Lower leg skin (tissue), 4 donors: Measurements from ENCODE around the gene SUMO2. TPM values are rescaled to one million over a fixed set of nuclear protein-coding genes. Genes with fewer than 3 reads are reported as not detected.
"Not testable (repeated sequence)": the region's sequence is repeated elsewhere in the genome, so short reads cannot be mapped to it uniquely, and the experiment has no call there.

Experiments
- DNase-seq, 2 donors: peaks; one replicate each; pipeline ENCODE4 v3.0.0-alpha.2; 2019; ENCODE audit warnings: low spot score in 2 of 2
- H3K4me3 ChIP-seq: fragments of 200-600 bp; sonication (generic); 2 replicates; pipeline ENCODE4 v1.5.1; 2017; ENCODE audit warnings: mild to moderate bottlenecking, low read depth; ENCODE audit not compliant: poor library complexity, severe bottlenecking
- POLR2A ChIP-seq, 2 donors: fragments of 450-650 bp; IDR thresholded peaks; one replicate each; pipeline ENCODE4 v1.6.1; 2016 to 2017; ENCODE audit warnings: antibody characterized with exemption in 2 of 2, mild to moderate bottlenecking in 1 of 2, moderate library complexity in 1 of 2
- WGBS, 2 donors: methylation state at CpG; one replicate each; pipeline ENCODE4 v1.1.5; 2018; 5-methylcytosine and 5-hydroxymethylcytosine counted together
- intact Hi-C: fragments of 100-400 bp; cut with DNase I; formaldehyde crosslinking; loops from one replicate; pipeline ENCODE4 v1.15.0; 2023; ENCODE audit warnings: low total_unique reads
- total RNA-seq, 4 donors: library from RNA; depleted of rRNA; stranded (reverse); fragments of >200 nt; gene quantifications; one replicate each; pipeline ENCODE4 v1.1.0, GENCODE V29; 2016
- TF ChIP-seq, protein P1 (sequence below), 3 donors: fragments of 450-650 bp; IDR thresholded peaks; one replicate each; pipeline ENCODE4 v1.5.1; 2016; ENCODE audit warnings: antibody characterized with exemption in 3 of 3, mild to moderate bottlenecking in 3 of 3, moderate library complexity in 2 of 3

The SUMO2 gene
- total RNA-seq, 4 donors from 2014 or later: 59.8 to 75.6 (median 68.2) TPM

DNA sequence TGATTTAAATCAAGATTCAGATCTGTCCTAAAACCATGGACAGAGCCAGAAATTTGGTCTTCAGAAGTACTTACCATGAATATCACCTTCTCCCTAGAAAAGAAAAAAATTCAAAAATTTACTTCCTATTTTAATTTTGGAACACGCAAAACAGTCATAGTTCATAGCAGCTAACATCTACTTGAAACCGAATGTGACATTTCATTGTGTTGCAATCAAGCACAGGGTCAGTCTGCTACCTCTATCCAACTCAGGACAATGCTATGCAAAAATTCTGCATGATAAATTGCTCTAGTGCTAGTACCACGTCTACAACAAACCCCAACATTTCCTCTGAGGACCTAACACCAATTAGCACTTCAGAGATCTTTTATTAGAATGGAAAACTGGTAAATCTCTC is 36.2 kb downstream of the SUMO2 start:
- TF ChIP-seq, protein P1, sequence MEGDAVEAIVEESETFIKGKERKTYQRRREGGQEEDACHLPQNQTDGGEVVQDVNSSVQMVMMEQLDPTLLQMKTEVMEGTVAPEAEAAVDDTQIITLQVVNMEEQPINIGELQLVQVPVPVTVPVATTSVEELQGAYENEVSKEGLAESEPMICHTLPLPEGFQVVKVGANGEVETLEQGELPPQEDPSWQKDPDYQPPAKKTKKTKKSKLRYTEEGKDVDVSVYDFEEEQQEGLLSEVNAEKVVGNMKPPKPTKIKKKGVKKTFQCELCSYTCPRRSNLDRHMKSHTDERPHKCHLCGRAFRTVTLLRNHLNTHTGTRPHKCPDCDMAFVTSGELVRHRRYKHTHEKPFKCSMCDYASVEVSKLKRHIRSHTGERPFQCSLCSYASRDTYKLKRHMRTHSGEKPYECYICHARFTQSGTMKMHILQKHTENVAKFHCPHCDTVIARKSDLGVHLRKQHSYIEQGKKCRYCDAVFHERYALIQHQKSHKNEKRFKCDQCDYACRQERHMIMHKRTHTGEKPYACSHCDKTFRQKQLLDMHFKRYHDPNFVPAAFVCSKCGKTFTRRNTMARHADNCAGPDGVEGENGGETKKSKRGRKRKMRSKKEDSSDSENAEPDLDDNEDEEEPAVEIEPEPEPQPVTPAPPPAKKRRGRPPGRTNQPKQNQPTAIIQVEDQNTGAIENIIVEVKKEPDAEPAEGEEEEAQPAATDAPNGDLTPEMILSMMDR (IDR thresholded peaks at IDR 0.05): no peak
- TF ChIP-seq POLR2A (IDR thresholded peaks at IDR 0.05): no peak
- no peak overlapping the region for H3K4me3 ChIP-seq
- intact Hi-C loops: no loop called here
- WGBS, 2 donors: 81 to 90% methylated on average over 3 of the region's 3 CpGs
- no peak for DNase-seq

DNA sequence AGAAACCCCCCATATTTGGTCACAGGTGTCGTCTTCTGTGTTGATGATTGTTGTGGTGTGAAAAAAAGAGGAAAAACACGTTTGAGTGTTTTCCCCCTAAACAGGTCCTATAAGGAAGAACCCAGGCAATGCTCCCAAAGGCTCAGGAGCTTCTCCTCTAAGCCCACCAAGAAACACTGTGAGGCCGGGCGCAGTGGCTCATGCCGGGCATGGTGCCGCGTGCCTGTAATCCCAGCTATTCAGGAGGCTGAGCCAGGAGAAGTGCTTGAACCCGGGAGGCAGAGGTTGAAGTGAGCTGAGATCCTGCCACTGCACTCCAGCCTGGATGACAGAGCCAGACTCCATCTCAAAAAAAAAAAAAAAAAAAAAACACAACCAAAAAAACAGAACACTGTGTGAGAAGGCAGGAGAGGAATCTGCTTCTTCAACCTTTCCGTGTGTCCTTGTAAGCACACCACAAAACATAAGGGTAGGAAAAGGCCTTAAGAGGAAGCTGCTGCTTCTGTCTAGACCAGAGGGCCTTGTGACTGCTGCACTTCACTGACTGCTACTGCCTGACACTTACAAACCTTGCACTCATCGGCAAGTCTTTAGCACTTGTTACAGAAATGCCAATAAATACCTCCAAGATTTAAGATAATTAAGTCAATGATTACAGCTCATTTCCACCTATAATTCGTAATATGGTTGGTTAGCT is 37.8 kb downstream of the SUMO2 start:
- TF ChIP-seq, protein P1 (IDR thresholded peaks at IDR 0.05): no peak
- TF ChIP-seq POLR2A (IDR thresholded peaks at IDR 0.05): no peak
- intact Hi-C loops: no loop called here
- no peak overlapping the region for H3K4me3 ChIP-seq
- WGBS, 2 donors: 84 to 93% methylated on average over 11 of the region's 11 CpGs
- DNase-seq: no peak

DNA sequence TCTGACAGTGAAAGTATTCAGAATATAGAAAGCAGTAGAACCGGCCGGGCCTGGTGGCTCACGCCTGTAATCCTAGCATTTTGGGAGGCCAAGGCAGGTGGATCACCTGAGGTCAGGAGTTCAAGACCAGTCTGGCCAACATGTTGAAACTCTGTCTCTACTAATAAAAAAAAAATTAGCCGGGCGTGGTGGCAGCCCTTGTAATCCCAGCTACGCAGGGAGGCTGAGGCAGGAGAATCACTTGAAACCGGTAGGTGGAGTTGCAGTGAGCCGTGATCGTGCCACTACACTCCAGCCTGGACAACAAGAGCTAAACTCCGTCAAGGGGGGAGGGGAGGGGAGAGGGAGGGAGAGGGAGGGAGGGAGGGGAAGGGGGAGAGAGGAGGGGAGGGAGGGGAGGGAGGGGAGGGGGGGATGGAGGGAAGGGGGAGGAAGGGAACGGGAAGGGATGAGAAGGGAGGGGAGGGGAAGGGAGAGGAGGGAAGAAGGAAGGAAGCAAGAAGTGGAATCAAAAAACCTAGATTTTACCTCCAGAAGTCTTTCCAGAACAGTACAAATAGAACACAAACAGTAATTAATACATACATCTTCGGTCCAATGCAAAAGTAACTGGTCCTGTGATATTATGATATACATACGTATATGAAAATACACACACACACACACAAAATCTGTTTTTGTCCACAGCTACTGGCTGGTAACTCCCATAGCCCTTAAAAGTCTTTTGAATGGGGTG is 40.4 kb downstream of the SUMO2 start:
- no peak overlapping the region for H3K4me3 ChIP-seq
- no peak for TF ChIP-seq POLR2A (IDR thresholded peaks at IDR 0.05)
- TF ChIP-seq, protein P1 (IDR thresholded peaks at IDR 0.05): no peak
- no peak for DNase-seq
- intact Hi-C loops: no loop called here
- 83 to 85% methylated on average over 13 of the region's 13 CpGs for WGBS, 2 donors

DNA sequence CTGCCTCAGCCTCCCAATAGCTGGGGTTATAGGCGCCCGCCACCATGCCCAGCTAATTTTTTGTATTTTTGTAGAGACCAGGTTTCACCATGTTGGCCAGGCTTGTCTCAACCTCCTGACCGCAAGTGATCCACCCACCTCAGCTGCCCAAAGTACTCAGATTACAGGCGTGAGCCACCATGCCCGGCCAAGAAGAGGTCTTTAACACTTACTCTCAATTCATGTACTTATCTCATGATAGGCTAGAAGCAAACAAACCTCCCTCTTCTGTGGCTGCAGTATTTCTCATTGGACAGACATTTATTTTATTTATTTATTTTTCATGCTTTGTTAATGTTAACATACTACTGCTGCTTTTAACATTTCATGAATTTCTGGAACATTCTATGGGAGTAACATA is 44.2 kb downstream of the SUMO2 start:
- intact Hi-C loops: no loop called here
- H3K4me3 ChIP-seq: no peak overlapping the region
- no peak for DNase-seq
- TF ChIP-seq, protein P1 (IDR thresholded peaks at IDR 0.05): no peak
- no peak for TF ChIP-seq POLR2A (IDR thresholded peaks at IDR 0.05)
- WGBS, 2 donors: 96% methylated on average over 5 of the region's 5 CpGs

DNA sequence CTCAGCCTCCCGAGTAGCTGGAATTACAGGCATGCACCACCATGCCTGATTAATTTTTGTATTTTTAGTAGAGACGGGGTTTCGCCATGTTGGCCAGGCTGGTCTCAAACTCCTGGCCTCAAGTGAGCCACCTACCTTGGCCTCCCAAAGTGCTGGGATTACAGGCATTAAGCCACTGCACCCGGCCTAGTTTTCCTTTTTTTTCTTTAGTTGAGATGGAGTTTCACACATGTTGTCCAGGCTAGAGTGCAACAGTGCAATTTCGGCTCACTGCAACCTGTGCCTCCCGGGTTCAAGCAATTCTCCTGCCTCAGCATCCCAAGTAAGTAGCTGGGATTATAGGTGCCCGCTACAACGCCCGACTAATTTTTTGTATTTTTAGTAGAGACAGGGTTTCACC is 45.0 kb downstream of the SUMO2 start:
- 95 to 97% methylated on average over 9 of the region's 9 CpGs for WGBS, 2 donors
- DNase-seq, intact Hi-C loops, H3K4me3 ChIP-seq: not testable (repeated sequence)

DNA sequence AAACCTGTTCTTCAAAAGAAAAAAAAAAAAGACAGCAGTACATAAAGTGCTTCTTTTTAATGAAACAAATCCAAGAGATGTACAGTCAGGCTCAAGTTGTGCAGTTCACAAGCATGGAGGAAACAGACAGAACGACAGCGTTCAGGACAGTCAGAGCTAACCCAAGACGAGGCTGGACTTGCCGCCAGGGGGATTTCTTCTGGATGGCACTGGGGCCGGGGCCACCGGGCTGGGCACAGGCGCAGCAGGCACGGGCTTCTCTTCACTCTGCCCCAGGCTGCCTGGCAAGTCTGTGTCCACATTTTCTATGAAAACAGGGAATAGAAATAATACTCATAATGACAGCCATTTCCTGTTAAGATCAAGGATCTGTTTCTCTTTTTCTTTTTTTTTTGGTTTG is 46.8 kb downstream of the SUMO2 start:
- intact Hi-C loops: no loop called here
- no peak for TF ChIP-seq POLR2A (IDR thresholded peaks at IDR 0.05)
- TF ChIP-seq, protein P1 (IDR thresholded peaks at IDR 0.05): no peak
- DNase-seq: no peak
- no peak overlapping the region for H3K4me3 ChIP-seq
- WGBS, 2 donors: 68 to 80% methylated on average over 8 of the region's 8 CpGs
